Ramos (cell line): ENCODE results near the gene MEGF6.

Experiments used
- in situ Hi-C: fragments of 300-500 bp; cut with MboI; formaldehyde crosslinking; loops from one replicate; pipeline ENCODE4 v1.14.3; 2022; ENCODE audit warnings: low sequenced_read_pairs; ENCODE audit not compliant: unreplicated experiment

The MEGF6 gene

DNA sequence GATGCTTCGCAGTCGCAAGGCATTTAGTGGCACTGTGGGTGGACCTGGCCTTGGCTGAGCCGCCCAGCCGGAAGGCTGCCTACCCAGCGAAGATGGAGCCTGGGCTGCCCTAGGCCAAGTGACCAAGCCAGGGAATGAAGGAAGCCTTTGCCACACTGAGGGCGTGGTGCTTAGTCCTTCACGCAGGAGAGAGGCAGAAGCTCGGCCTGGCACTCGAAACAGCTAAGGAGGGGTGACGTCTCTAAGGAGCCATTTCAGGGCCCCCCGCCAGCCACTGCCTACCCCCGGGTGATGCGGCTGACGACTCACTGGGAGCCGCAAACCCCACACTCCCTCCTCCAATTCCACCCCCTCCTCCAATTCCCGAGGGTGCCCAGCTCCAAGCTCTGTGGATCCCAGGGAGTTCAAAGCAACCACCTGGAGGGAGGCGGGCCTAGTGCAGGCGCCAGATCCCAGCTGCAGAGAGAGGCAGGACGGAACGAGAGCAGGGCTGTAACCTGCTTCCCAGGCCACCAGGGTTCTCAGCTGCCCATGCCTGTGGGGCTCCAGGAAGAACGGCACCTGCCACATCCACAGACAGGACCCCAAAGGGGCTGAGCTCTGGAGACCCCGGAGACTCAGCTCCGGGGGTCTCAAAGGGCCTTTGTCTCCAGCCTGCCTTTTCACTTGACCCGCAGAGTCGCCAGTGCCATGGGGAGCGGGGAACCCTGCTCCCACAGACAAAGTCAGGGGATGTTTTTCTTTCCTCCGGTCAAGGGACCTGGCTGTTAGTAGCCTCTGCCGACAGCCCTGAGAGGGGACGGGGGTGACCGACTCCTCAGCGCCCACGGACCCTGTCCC, 81.0 kb downstream of the MEGF6 start:
- in situ Hi-C loops = no loop called here

DNA sequence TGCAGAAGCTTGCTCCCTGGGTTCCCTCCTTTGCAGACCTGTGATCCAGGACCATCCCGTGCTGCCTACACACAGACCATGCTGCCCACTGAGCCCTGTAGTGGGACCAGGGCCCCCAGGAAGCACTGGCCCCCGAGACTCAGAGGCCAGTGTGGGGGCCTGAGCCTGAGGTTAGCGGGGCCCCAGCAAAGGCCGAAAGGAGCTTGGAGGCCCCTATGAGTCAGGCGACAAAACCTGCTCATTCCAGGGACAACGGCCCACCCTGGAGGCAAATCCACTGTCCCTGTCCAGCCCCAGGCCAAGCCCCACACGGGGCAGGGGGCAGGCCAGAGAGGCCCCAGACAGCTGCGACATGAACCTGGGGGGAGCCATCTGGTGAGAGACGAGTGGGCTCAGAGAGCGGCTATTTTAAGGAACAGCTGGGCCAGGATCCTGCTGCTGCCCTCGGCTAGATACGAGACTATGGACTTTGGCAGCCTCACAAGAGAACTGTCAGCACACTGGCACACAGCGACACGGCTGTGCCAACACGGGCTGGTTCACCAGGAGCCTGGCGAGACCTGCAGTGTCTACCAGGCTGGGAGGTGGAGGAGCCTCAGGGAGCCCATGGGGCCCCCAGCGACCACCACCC, 82.1 kb downstream of the MEGF6 start:
- in situ Hi-C loops = no loop called here

GRCh38 chr1:3527774-3528173, 83.5 kb downstream of the MEGF6 start:
- in situ Hi-C loops = no loop called here

DNA sequence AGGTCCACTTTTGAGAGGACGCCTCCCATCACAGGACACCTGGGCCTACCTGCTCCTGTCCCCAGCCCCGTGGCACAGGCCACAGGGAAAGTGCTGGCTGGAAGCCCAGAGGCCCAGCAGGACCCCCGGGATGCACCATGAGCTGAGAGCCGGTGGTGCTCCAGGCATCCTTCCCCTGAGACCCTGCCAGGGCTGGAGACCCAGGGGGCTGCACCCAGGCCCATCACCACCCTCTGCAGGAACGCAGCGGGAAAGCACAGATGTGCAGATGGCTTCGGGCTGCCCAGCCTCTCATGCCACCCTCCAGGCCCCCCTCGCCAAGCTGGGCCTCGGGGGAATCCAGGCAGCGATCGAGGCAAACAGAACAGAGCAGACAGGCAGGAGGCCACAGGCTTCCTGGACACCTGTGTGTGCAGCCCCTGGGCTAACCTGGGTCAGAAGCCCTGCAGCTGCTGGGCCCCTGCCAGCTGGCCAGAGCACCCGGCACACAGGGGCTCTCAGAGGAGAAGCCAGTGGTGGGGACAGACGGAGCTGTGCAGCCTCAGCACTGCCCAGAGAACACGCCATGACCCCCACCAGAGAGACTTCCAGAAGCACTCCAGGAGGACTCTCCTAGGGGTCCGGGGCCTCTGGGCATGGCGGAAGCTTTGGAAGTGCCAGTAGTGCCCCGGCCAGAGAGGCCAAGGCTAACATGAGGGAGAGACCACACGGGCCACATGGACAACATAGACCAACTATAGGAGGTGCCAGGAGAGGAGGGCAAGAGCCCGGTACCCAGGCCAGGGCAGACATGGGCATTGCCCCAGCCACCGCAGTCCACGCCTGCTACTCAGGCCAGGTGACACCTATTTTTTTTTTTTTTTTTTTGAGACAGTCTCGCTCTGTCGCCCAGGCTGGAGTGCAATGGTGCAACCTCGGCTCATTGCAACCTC, 85.5 kb downstream of the MEGF6 start:
- in situ Hi-C loops = no loop called here

DNA sequence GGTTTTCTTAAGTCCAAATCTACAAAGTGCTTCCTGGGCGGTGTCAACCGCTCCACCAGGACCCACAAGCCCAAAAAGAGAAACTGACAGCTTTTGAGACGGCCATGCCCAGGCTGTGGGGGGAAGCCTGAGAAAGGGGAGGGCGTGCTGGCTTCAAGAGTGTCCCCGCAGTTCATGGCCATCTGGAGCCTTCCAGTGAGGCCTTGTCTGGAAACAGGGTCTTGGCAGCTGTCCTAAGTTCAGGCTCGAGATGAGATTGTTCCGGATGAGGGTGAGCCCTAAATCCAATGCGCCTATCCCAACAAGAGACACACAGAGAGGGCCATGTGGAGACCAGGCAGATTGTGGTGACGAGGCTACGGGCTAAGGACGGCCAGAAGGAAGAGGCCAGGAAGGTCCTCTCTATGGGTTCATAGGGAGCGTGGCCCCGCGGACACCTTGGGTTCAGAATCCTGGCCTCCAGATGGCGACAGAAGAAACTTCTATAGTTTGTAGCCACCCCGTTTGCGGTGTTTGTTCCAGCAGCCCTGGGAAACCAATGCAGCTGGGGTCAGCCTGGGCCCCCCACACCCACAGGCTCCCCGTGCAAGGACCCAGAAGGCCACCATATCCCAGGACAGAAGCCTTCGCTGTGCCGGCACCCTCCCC, 86.6 kb downstream of the MEGF6 start:
- in situ Hi-C loops = no loop called here

GRCh38 chr1:3523980-3524379, 87.3 kb downstream of the MEGF6 start:
- in situ Hi-C loops = no loop called here

DNA sequence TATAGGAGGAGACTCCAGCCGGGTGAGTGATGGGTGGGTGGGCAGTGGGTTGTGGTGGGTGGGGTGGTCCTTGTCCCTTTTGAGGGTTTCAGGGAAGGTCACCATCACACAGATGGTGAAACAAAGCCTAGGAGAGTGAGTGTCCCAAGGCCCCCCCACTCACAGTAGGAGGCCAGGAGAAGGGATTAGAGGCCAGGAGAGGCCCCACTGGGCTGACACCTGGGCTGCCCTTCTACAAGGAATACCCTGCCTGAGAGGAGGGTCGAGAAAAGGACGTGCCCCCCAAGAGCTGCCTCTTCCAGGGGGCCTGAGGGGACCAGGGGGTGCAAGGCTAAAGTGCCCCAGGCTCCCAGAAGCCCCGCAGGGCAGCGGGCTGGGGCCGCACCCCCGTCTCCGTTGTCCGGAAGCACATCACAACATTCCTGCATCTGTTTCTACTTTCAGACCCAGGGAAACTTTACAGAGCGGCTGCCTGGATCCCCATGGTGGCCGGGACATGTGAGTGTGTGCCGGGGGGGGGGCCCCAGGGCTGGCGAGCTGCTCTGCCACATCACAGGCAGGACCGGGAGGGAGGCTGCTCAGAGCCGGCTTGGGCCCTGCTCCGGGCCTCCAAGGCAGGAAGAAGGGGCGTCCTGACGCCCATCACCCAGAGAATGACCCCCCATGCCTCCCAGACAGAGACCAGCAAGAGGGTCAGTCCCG, 88.6 kb downstream of the MEGF6 start:
- in situ Hi-C loops = no loop called here

DNA sequence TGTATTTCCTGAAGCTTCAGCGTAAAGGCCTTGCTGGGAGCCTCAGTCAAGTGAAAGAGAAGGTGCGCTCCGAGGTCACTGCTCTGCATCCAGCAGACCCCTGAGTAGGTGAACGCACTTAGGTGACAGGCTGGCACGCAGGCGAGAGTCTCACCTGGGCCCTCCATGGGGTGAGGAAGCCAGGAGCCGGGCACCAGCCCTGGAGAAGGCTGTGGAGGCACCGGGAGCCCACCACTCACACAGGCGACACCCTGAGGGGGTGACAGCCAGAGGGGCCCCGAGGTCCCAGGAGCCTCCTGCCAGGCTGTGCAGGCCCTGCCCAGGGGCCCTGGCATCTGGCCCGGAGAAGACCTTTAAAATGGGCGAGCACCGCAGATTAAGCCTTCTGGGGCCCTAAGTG, 89.2 kb downstream of the MEGF6 start:
- in situ Hi-C loops = no loop called here

- in situ Hi-C loops = no loop called here
Observed at GRCh38 chr1:3521426-3521825, 89.9 kb downstream of the MEGF6 start.

GRCh38 chr1:3520419-3521378, 90.6 kb downstream of the MEGF6 start:
- in situ Hi-C loops = no loop called here

DNA sequence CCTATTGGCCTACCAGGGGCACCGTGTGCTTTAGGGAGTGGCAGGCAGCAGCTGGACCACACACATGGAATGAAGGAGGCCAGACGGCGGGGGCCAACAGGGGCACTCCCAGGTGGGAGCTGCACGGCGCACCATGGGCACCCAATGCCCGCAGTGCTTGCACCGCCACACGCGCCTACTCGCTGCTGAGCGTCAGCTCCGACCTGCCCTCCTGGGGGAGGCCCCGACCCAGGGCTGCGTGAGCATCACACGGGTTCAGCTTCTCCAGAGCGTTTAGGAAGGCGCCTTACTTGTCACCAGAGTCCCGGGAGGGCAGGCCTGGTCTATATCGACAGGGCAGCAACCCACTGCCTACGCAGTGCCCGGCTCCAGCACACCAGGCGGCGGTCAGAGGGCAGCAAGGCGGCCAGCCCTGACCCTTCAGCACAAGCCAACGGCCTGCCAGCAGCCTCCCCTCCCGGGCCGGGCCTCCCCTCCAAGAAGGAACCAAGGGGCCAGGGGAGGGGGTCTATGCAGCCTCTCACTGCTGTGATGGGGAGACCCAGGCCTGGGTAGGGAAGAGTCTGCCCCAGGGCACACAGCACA, 91.9 kb downstream of the MEGF6 start:
- in situ Hi-C loops = no loop called here

DNA sequence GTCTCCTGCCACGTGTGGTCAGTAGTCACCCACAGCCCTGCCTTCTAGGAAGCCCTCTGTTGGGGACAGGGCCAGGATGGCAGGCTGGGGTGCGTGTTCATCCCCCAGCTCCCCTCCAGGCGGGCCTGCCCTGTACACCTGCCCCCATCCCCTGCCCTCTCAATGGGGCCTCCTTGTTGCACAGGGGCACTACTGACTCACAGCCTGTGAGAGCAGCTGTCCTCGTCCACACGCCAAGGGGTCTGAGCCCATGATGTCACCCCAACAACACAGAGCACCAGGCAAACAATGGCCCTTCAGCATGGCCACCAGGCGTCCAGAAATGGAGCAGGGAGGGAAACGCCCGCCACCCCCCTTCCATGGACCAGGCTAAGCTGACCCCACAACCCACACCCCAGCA, 92.6 kb downstream of the MEGF6 start:
- in situ Hi-C loops = no loop called here

GRCh38 chr1:3518256-3518655, 93.1 kb downstream of the MEGF6 start:
- in situ Hi-C loops = no loop called here

- in situ Hi-C loops = no loop called here
Observed at GRCh38 chr1:3516911-3517675, 94.2 kb downstream of the MEGF6 start.

DNA sequence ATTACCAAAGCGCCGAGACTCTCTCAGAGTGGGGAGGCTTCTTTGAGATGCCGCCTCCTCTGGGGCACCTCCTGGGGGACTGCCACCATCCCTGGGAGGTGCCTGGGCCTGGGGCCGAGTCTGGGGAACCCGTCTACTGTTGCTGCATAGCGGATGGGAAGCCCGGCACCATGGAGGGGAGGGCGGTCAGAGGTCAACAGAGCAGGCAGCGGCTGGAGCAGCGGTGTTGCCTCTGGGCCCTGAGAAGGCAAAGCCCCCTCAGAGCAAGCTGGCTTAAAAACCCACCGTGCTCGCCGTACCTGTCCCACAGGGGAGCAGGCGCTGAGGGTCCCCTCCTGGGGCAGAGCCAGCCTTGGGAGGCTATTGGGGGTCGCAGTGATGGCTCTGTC, 94.8 kb downstream of the MEGF6 start:
- in situ Hi-C loops = no loop called here

GRCh38 chr1:3515774-3516480, 95.4 kb downstream of the MEGF6 start:
- in situ Hi-C loops = no loop called here

- in situ Hi-C loops = no loop called here
Observed at GRCh38 chr1:3515272-3515671, 96.0 kb downstream of the MEGF6 start.
